G401 (cell line): ENCODE data around the gene ITPKB. TPM values are rescaled to one million over a fixed set of nuclear protein-coding genes. Genes with fewer than 3 reads are reported as not detected.

Source experiments
- DNase-seq: peaks from one replicate; pipeline ENCODE4 v3.0.0-alpha.2; 2015; ENCODE audit warnings: low spot score
- in situ Hi-C: cut with HindIII; loops from 2 replicates; pipeline ENCODE4 v1.10.0; 2016; ENCODE audit warnings: low sequenced_read_pairs, mixed read lengths
- total RNA-seq: library from RNA; depleted of rRNA; stranded (reverse); fragments of >200 nt; shearing (Covaris generic); gene quantifications from 2 replicates; pipeline ENCODE4 v1.2.3, GENCODE V29; 2014

ITPKB gene
- total RNA-seq, 1 experiment from 2014 or later, result 15.2 TPM

GRCh38 chr1:226677027-226678020 is 61.8 kb downstream of the ITPKB start:
- in situ Hi-C loops, result no loop called here
- peak; percentile 99 for DNase-seq

GRCh38 chr1:226676381-226676780 is 62.7 kb downstream of the ITPKB start:
- DNase-seq, result no peak
- in situ Hi-C loops, result no loop called here

GRCh38 chr1:226675715-226676357 is 63.2 kb downstream of the ITPKB start:
- in situ Hi-C loops, result no loop called here
- no peak for DNase-seq

GRCh38 chr1:226674892-226675714 is 64.0 kb downstream of the ITPKB start:
- in situ Hi-C loops, result no loop called here
- no peak for DNase-seq

GRCh38 chr1:226672339-226672762 is 66.7 kb downstream of the ITPKB start:
- in situ Hi-C loops, result no loop called here
- DNase-seq, result peak; percentile 51

- no peak for DNase-seq
- in situ Hi-C loops, result no loop called here
These were observed 67.8 kb downstream of the ITPKB start for GRCh38 chr1:226671277-226671676.

GRCh38 chr1:226670073-226670472 is 69.0 kb downstream of the ITPKB start:
- in situ Hi-C loops, result no loop called here

GRCh38 chr1:226668173-226668560 is 70.9 kb downstream of the ITPKB start:
- DNase-seq, result no peak
- in situ Hi-C loops, result no loop called here

More at GRCh38 chr1:226670073-226670472, 69.0 kb downstream of the ITPKB start:
- no peak for DNase-seq

- in situ Hi-C loops, result no loop called here
- DNase-seq, result no peak
These were observed 72.4 kb downstream of the ITPKB start for GRCh38 chr1:226666692-226667091.

GRCh38 chr1:226666164-226666506 is 72.9 kb downstream of the ITPKB start:
- DNase-seq, result no peak
- in situ Hi-C loops, result no loop called here

- in situ Hi-C loops, result no loop called here
- no peak for DNase-seq
These were observed 73.4 kb downstream of the ITPKB start for GRCh38 chr1:226665505-226666163.

- in situ Hi-C loops, result no loop called here
- DNase-seq, result no peak
These were observed 74.5 kb downstream of the ITPKB start for GRCh38 chr1:226664413-226665101.

- DNase-seq, result no peak
- in situ Hi-C loops, result no loop called here
These were observed 75.8 kb downstream of the ITPKB start for GRCh38 chr1:226663327-226663704.

- no peak for DNase-seq
- in situ Hi-C loops, result no loop called here
These were observed 76.3 kb downstream of the ITPKB start for GRCh38 chr1:226662642-226663326.

- in situ Hi-C loops, result no loop called here
- DNase-seq, result no peak
These were observed 77.1 kb downstream of the ITPKB start for GRCh38 chr1:226661965-226662364.

GRCh38 chr1:226661271-226661670 is 77.8 kb downstream of the ITPKB start:
- DNase-seq, result no peak
- in situ Hi-C loops, result no loop called here

GRCh38 chr1:226660410-226661182 is 78.5 kb downstream of the ITPKB start:
- in situ Hi-C loops, result no loop called here

More at GRCh38 chr1:226660410-226661182, 78.5 kb downstream of the ITPKB start:
- no peak for DNase-seq
